ENCODE results near the gene FSIP1.

The FSIP1 gene

GRCh38 chr15:39792844-39793335 is 10.2 kb upstream of the FSIP1 start:
- TF ChIP-seq CTCF (IDR thresholded peaks at IDR 0.05; ENCODE audit: extremely low read depth, missing control alignments), result no peak
- no peak for DNase-seq (ENCODE audit: low spot score)

- TF ChIP-seq CTCF (IDR thresholded peaks at IDR 0.05; ENCODE audit: extremely low read depth, missing control alignments), result no peak
- no peak for DNase-seq (ENCODE audit: low spot score)
Measured at GRCh38 chr15:39792025-39792843, 9.6 kb upstream of the FSIP1 start.

DNA sequence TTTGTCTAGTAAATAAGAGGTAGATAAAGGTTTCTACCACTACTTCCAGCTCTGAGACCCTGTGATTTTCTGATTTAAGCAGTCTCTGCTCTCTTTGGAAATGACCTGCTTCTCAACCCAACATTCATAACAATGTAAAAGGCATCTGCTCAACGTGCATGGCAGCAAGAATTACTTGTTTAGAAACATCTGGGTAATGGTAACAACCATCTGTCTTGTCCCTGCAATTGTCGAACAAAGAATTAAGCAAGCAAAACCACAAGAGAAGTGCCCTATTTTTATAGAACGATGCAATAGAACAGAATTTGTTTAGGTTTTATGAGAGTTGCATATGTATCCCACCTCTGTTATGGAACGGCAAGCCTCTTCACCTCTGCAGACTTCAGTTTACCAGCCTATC is 7.1 kb upstream of the FSIP1 start:
- no peak for TF ChIP-seq CTCF (IDR thresholded peaks at IDR 0.05; ENCODE audit: extremely low read depth, missing control alignments)
- DNase-seq (ENCODE audit: low spot score), result no peak

DNA sequence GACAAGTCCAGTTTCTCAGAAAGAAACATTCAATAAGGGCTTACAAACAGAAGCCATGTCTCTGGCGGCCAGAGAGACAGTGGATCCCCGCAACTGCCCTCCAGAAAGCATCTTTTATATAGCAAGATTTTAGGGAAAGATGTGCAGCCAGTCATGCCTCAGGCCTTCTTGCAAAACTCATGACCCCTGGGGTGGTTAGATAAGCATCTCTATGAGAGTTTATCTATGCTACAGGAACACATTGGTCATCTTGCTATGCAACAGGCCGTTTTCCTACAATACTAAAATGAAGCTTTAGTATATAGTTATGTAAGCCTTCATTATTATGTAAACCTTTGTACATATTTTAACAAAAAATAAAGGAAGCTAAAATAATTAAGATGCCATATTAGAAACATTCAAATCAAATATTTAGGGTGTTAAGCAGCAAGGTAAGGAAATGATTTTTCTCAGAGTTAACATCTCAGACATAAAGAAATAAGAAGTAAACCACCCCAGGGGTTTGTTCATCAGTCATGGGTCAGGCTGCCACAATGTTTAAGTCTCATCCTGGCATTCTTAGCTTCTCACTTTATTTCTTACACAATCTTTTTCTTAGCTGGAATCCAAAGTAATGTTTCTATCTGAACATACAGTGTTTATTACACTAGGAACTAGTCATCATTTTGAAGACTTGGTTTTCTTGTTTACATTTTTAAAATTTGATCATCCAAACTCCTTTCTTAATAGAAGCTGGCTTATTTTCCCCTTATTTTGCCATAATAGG is 6.3 kb upstream of the FSIP1 start:
- no peak for TF ChIP-seq CTCF (IDR thresholded peaks at IDR 0.05; ENCODE audit: extremely low read depth, missing control alignments)
- DNase-seq (ENCODE audit: low spot score), result no peak

- DNase-seq (ENCODE audit: low spot score), result peak; percentile 32
- no peak for TF ChIP-seq CTCF (IDR thresholded peaks at IDR 0.05; ENCODE audit: extremely low read depth, missing control alignments)
Measured at GRCh38 chr15:39788108-39788507, 5.5 kb upstream of the FSIP1 start.

GRCh38 chr15:39787479-39787878 is 4.8 kb upstream of the FSIP1 start:
- TF ChIP-seq CTCF (IDR thresholded peaks at IDR 0.05; ENCODE audit: extremely low read depth, missing control alignments), result no peak
- DNase-seq (ENCODE audit: low spot score), result no peak

DNA sequence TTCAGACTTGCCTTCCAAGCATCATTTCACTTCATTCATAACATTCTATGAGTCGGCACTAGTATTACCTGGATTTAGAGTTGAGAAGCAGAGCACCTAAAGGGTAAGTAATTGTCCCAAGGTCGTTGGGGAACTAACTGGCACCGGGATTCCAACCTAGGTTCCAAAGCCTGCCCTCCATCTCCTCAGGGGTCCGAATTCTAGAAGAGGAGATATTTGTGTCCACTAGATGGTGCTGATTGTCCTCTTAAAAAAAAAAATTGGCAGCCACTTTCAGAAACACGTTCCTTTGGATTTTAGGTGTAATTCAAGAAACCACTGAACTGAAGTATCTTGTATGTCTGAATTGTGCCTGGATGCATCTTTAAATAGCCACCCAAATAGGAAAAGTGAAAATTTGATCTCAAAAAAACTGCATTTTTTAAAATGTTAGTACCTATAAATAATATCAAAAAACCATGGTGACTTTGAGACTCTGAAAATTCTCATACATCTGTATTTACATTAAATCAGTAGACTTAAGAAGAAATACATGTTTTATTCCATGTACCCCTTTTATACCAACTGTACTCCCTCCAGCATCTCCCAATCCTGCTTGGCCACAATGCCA is 3.9 kb upstream of the FSIP1 start:
- peak; percentile 51 for DNase-seq (ENCODE audit: low spot score)
- no peak for TF ChIP-seq CTCF (IDR thresholded peaks at IDR 0.05; ENCODE audit: extremely low read depth, missing control alignments)
